ENCODE results near the gene LZTS2.

The LZTS2 gene

DNA sequence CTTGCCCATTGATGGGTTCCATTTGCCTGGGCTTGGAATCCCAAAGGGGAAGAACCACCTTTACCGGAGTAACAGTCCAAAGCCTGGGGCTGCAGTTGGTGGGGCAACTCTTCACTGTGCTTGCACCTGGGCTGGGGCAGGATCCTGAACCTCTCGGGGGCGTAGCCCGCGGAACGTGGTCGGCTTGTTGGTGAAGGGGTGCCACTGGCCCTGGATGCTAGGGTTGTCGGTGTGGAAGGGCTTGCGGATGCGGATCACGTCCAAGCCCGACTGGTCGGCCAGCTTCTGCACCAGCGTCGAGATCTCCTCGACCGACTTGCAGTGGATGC lies 13.0 kb upstream of the LZTS2 start:
- no peak for TF ChIP-seq ZFX (IDR thresholded peaks at IDR 0.05)
- TF ChIP-seq, protein P1, sequence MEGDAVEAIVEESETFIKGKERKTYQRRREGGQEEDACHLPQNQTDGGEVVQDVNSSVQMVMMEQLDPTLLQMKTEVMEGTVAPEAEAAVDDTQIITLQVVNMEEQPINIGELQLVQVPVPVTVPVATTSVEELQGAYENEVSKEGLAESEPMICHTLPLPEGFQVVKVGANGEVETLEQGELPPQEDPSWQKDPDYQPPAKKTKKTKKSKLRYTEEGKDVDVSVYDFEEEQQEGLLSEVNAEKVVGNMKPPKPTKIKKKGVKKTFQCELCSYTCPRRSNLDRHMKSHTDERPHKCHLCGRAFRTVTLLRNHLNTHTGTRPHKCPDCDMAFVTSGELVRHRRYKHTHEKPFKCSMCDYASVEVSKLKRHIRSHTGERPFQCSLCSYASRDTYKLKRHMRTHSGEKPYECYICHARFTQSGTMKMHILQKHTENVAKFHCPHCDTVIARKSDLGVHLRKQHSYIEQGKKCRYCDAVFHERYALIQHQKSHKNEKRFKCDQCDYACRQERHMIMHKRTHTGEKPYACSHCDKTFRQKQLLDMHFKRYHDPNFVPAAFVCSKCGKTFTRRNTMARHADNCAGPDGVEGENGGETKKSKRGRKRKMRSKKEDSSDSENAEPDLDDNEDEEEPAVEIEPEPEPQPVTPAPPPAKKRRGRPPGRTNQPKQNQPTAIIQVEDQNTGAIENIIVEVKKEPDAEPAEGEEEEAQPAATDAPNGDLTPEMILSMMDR (conservative IDR thresholded peaks at IDR 0.05): no peak

GRCh38 chr10:100986952-100987684 lies 12.5 kb upstream of the LZTS2 start, which contains the start of the genes MRPL43 and TWNK:
TSS of gene MRPL43 (minus strand) at chr10:100987497. CDS start at chr10:100987443, 54 bp downstream.
TSS of gene TWNK (plus strand) at chr10:100987543. CDS start at chr10:100988211, 668 bp downstream.
- TF ChIP-seq ZFX (IDR thresholded peaks at IDR 0.05): peak; percentile 43
- TF ChIP-seq, protein P1 (conservative IDR thresholded peaks at IDR 0.05): no peak
- H3K27ac ChIP-seq: peak within 1 kb of the TSS; percentile 86

More for the DNA sequence above, 13.0 kb upstream of the LZTS2 start:
- H3K27ac ChIP-seq: peak overlapping the region; percentile 86

DNA sequence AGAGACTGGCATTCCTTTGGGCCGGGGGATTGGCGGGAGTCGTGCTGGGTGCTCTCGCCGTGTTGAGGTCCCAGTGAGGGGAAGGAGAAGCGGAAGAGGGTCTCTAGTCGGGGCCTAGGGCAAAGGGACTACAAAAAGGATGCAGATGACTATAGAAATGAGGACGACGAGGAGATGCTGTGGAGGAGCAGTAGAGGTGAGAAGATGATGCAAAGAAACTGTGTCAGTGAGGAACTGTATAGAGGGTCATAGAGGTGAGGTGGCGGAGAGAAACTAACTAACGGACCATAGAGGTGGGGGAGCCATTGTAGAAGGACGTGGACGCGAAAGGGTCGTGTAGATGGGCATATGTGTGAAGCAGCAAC lies 11.9 kb upstream of the LZTS2 start:
- H3K27ac ChIP-seq: peak overlapping the region; percentile 86
- no peak for TF ChIP-seq ZFX (IDR thresholded peaks at IDR 0.05)
- TF ChIP-seq, protein P1 (conservative IDR thresholded peaks at IDR 0.05): no peak

DNA sequence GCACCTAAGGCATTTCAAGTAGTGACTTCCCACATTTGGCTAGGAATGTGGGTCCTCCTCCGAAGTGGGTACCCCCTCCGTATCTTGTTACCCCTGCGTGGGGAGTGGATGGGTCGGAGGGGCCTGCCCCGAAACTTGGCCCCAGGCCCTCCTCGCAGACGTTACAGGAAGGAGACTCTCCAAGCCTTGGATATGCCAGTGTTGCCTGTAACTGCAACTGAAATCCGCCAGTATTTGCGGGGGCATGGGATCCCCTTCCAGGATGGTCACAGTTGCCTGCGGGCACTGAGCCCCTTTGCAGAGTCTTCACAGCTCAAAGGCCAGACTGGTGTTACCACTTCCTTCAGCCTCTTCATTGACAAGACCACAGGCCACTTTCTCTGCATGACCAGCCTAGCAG lies 11.4 kb upstream of the LZTS2 start:
- peak overlapping the region; percentile 86 for H3K27ac ChIP-seq
- TF ChIP-seq ZFX (IDR thresholded peaks at IDR 0.05): no peak
- TF ChIP-seq, protein P1 (conservative IDR thresholded peaks at IDR 0.05): no peak

DNA sequence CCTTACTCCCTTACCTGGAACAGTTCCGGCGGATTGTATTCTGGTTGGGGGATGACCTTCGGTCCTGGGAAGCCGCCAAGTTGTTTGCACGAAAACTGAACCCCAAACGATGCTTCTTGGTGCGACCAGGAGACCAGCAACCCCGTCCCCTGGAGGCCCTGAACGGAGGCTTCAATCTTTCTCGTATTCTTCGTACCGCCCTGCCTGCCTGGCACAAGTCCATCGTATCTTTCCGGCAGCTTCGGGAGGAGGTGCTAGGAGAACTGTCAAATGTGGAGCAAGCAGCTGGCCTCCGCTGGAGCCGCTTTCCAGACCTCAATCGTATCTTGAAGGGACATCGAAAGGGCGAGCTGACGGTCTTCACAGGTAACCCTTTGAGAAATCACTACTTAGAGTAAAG lies 10.5 kb upstream of the LZTS2 start:
- H3K27ac ChIP-seq: no peak overlapping the region
- TF ChIP-seq, protein P1 (conservative IDR thresholded peaks at IDR 0.05): no peak
- TF ChIP-seq ZFX (IDR thresholded peaks at IDR 0.05): no peak

DNA sequence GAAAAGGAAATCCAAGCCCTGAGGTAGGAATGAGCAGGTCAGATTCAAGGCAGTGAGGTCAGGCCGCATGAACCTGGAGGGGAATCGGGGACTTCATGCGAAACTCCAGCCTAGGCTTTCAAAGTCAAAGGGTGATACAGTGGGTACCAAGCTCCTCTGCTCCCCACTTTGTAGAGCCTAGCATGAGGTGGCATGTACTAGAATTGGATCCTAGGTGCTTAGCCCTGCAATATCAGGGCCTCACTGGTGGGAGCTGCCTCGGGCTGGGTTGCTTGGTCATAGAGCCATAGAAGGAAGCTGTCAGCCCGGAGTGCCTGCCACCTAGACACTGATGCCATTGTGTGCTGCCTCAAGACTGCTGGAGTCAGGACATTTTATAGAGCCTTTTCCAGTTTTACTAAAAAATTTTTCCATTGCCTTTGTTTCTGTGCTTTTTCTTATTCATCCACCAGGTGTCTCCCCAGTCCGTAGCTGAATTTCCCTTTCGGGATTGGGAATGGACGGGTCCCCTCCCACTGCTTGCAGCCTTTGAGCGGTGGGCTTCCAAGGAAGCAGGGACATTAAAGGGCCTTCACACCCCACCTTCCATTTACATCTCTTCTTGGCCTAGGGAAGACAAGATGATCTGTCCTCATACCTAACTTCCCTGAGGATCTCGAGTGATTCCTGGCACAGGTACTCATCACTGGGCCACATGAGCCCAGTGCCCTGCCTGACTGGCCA lies 5.5 kb upstream of the LZTS2 start:
- no peak overlapping the region for H3K27ac ChIP-seq
- no peak for TF ChIP-seq ZFX (IDR thresholded peaks at IDR 0.05)
- TF ChIP-seq, protein P1 (conservative IDR thresholded peaks at IDR 0.05): peak; percentile 61

DNA sequence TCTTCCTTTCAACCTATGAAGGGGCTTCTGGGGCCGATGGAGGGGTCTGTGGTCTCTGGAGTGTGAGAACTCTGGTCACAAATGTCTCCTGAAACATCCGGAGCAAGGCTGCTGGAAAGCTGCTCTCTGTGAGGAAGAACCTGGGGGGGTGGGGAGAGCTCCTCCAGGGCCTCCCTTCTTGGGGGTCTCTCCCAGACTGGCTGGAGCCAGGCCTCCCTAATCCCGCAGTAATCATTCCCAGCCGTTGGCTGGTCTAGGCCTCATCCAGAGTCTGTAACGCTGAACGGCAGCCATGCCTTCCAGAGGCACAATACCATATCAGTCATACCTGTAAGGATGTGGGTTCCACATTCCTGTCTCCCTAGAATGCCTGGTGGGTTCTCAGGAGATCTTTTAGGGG lies 4.4 kb upstream of the LZTS2 start:
- H3K27ac ChIP-seq: no peak overlapping the region
- TF ChIP-seq, protein P1 (conservative IDR thresholded peaks at IDR 0.05): no peak
- TF ChIP-seq ZFX (IDR thresholded peaks at IDR 0.05): no peak
